ENCODE measurements around the gene SOX10. TPM values are rescaled to one million over a fixed set of nuclear protein-coding genes. Genes with fewer than 3 reads are reported as not detected.

SOX10 gene
- polyA plus RNA-seq, 3 donors = 1.4 to 2.3 (median 1.5) TPM

DNA sequence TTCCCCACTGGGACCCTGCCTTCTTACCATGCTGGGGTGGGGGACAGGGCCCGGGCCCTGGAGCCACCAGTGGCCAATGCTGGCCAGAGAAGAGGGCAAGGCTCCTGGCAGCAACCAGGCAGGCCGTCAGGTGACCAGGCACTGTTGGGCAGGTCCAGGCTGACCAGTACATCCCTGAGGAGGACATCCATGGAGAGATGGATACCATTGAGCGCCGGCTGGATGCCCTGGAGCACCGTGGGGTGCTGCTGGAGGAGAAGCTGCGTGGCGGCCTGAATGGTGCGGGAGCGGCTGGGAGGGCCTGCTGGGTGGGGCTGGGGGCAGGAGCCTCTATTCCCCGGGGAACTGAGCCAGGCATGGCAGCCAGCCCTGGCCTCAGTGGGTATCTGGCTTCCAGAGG, 52.0 kb downstream of the SOX10 start:
- no peak for DNase-seq

DNA sequence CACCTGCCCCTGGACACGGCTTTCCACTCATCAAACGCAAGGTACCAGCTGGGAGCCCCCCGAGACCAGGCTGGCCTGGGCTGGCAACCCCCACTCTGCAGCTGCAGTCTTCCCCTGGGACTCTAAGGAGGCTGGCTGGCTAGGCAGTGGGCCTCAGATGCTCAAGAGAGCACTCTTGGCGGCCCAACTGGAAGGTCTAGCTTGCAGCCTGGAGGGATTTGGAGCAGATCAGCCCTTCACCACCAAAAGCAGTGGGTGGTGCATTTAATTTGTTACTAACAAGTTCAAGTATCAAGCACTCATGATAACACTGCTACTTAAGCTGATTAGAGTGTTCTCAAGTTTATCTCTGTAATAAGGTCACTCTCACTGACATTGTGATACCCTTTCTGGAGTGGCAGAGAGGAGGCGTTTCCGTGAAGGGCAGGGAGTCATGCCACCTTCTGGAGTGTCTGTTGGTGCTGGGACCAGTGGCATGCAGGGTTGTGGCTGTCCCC, 52.4 kb downstream of the SOX10 start:
- DNase-seq = no peak

DNA sequence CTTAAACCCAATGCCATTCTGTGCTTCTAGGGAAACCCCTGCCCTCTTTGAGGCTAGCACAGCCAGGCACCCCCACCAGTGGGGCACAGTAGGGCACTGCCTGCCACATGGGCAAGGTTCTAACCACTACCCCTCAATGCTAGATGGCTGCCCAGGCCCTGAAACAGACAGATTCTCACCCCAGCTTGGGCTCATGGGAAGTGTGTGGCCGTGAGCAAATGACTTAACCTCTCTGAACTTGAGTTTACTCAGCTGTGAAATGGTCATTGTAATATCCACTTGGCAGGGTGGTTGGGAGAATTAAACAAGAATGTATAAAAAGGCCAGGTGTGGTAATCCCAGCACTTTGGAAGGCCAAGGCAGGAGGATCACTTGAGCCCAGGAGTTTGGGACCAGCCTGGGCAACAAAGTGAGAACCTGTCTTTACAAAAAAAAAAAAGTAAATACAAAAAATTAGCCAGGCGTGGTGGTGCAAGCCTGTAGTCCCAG, 53.4 kb downstream of the SOX10 start:
- no peak for DNase-seq

DNA sequence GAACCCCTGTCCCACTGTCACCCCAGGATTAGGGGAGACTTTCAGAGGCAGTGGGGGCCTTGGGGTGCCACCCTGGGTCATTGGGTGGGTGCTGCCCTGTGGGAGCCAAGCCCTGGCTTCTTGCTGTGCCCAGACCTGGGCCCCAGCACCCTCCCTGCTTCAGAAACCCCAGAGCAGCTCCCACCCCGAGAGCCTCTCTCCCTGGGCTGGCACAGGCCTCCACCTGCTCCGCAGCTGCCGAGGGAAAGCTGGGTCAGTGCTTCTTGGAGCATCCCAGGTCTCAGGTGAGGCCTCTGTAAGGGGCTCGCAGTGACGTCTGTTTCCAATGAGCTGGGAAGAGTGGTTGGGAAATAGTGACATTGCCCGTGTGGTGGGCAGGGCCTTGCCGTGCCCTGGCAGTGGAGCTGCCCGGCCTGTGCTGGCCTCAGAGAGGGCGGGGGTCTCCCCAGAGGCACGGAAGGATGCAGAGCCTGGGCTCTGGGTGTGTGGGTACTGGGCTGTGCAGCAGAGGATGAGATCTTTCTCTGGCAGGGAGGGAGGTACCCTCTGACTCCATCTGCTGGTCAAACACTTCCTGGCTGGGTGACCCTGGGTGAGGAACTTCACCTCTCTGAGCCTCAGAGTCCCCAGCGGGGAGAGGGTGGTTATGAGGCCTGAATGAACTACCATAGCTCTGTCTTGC, 53.9 kb downstream of the SOX10 start:
- no peak for DNase-seq

DNA sequence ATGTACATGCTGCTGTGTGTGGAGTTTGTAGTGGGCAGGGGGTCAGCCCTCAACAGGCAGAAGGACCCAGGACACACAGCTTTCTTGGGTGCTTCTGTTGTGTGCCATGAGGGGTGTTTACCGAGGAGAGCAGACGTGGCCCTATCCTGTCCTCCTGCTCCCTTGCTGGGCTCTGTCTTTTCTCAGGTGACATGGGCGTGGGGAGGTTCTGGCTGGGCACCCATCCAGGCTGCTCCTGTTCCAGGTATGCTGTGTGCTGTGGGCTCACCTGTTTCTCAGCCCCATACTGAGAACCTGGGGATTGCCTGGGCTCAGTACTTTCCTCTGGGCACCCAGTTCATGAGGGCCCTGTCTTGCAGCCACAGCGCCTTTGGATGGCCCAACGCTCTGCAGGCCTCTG, 55.0 kb downstream of the SOX10 start:
- DNase-seq = no peak

DNA sequence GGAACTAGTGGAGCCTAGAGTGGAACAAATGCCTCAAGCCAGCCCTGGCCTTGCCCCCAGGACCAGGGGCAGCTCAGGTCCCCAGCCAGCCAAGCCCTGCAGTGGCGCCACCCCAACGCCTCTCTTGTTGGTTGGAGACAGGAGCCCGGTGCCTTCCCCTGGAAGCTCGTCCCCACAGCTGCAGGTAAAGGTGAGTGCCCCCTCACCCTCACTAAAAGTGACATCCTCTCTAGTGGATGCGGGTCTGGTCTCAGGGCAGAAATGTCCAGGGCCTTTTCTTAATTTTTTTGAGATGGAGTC, 56.8 kb downstream of the SOX10 start:
- no peak for DNase-seq

DNA sequence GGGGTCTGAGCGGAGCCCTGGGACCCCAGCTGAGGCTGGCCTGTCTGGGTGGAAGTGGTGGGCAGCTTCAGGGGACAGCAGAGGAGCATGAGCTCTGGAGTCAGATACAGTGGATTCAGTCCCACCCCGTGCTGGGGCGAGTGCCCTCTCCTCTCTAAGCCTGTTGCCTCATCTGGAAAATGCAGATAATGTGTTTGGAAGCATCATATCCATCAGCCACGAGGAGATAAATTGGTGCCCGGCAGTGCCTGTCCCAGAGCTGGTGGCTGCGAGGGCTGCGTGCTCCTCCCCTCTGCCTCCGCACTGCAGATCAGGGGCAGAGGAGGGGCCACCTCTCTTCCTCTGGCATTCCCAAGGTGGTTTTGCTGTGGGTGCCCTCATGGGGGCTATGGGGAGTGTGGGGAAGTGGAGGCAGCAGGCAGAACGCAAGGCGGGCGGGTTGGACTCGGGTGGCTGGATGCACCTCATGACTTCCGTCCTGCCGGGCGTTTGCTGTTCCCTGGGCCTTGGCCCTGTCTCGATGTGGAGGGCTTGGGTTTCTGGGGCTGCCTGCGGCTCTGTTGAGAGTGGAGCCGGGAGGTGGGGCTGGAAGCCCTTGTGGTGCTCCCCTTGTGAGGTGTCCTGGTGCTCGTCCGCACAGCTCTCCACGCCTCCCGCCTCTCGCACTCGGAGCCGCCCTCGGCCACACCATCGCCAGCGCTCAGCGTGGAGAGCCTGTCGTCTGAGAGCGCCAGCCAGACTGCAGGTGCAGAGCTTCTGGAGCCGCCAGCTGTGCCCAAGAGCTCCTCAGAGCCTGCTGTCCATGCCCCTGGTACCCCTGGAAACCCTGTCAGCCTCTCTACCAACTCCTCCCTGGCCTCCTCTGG, 57.4 kb downstream of the SOX10 start:
- no peak for DNase-seq

DNA sequence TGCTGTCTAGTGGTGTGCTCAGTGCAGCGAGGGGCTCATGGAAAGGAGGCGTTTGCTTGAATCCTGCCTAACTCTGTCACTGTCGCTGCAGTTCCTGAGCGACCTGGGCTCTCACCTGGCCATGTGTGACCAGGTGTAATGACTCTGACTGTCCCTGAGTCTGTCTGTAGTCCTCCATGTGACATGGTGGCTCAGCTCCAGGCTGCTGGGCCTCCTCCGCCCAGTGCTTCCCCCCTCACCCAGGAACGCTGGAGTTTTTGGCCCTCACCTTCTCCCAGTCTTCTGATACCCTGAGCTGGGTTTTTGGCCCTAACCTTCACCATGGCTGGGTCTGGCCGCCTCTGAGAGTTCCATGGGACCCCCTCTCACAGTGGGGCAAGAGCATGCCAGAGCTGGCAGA, 58.0 kb downstream of the SOX10 start:
- no peak for DNase-seq

DNA sequence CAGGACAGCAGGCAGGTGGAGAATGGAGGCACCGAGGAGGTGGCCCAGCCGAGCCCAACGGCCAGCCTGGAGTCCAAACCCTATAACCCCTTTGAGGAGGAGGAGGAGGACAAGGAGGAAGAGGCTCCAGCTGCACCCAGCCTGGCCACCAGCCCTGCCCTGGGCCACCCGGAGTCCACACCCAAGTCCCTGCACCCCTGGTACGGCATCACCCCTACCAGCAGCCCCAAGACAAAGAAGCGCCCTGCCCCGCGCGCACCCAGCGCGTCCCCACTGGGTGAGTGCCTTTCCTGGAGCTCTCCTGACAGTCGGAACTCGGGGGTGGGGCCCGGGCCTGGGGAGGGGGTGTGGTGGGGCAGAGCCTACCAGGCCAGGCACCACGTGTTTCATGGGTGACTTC, 58.6 kb downstream of the SOX10 start:
- no peak for DNase-seq

DNA sequence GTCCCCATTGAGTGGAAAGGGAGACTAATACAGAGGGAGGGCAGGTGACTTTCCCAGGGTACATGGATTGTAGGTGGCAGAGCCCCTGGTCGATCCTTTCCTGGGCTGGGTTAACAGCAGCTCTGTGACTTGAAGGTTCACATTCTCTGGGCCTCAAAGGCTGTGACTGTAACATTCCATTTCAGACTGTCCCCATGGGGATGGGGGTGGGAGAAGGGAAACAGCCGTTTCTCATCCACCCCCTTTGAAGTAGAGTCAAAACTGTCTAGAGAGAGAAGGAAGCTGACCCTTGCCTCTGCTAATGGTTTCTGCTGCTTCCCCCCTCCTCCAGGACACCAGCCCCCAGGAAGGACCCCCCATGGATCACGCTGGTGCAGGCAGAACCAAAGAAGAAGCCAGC, 59.0 kb downstream of the SOX10 start:
- peak; percentile 73 for DNase-seq

DNA sequence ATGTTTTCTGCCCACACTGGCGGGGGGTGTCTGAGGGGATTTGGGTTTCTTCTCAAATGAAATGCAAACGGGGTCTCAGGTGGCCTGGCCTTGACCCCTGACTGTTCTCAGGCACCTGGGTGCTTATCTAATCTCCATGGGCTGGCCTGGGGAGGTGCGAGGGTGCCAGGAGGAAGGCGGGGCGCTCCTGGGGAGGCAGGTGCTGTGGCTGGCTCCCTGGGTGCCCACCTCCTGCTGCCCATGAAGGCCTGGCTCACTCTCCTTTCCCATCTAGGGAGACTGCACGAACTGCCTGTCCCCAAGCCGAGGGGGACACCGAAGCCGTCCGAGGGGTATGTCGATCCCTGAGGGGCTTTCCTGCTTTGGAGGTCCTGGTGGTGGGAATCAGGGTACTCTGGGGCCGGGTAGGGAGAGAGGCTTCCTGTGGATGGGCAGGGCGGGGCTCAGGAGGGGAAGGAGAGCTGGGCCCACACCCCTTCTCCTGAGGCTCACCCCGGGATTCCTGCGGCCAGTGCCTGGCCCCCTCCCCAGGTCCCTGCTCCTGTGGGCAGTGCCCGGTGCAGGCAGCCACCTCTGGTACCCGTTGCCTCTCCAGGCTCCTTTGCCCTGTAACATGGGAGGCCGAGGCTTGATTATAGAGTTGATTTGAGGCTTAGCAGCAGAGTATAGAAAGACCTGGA, 59.8 kb downstream of the SOX10 start:
- no peak for DNase-seq

DNA sequence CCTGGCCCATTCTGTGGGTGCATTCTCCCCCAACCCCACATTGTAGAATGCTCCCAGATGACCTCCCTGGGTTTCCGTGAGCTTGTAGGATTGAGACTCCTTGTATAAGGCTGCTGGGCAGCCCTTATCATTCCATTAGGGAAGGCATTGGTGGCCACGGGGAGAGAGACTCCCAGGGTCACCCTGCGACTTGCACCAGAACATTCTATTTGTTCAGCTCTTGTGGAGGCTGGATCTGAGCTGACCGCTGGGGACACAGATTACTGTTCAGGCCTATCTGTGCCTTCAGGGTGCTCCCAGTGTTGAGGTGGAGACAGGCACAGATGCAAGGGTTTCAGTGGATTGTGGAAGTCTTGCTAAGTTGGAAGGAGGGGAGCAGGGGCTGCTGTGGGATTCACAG, 60.4 kb downstream of the SOX10 start:
- no peak for DNase-seq

Other genes starting within 250 kb of the SOX10 start
- 10 to 100 TPM; 17.0 to 17.9 (median 17.3) TPM for gene GCAT, start 176.6 kb downstream of the SOX10 start, polyA plus RNA-seq (ENCODE audit: insufficient read length in 3 of 3)
- not detected for gene GALR3, start 161.2 kb downstream of the SOX10 start, polyA plus RNA-seq (ENCODE audit: insufficient read length in 3 of 3)
- 10 to 100 TPM; 26.7 to 31.8 (median 29.7) TPM for gene ANKRD54, start 140.2 kb downstream of the SOX10 start, polyA plus RNA-seq (ENCODE audit: insufficient read length in 3 of 3)
- 1,000 to 10,000 TPM in 1 of 3 donors, 100 to 1,000 TPM in 2; 860 to 1,060 (median 996) TPM for gene EIF3L, start 135.1 kb downstream of the SOX10 start, polyA plus RNA-seq (ENCODE audit: insufficient read length in 3 of 3)
- 10 to 100 TPM; 28.7 to 36.9 (median 30.8) TPM for gene MICALL1, start 78.3 kb downstream of the SOX10 start, polyA plus RNA-seq (ENCODE audit: insufficient read length in 3 of 3)
- gene C22orf23, start 31.0 kb downstream of the SOX10 start, polyA plus RNA-seq (ENCODE audit: insufficient read length in 3 of 3) = 1 to 10 TPM; 6.4 to 7.0 (median 6.8) TPM
- 10 to 100 TPM; 63.5 to 87.3 (median 71.1) TPM for gene POLR2F, start 30.9 kb downstream of the SOX10 start, polyA plus RNA-seq (ENCODE audit: insufficient read length in 3 of 3)
- gene PICK1, start 72.8 kb upstream of the SOX10 start, polyA plus RNA-seq (ENCODE audit: insufficient read length in 3 of 3) = 10 to 100 TPM; 34.8 to 43.7 (median 41.9) TPM
- gene SLC16A8, start 99.6 kb upstream of the SOX10 start, polyA plus RNA-seq (ENCODE audit: insufficient read length in 3 of 3) = 1 to 10 TPM; 1.6 to 3.0 (median 2.1) TPM
- gene BAIAP2L2, start 126.1 kb upstream of the SOX10 start, polyA plus RNA-seq (ENCODE audit: insufficient read length in 3 of 3) = 10 to 100 TPM in 2 of 3 donors, 1 to 10 TPM in 1; 6.9 to 13.3 (median 11.2) TPM
- 10 to 100 TPM; 38.7 to 73.5 (median 56.5) TPM for gene PLA2G6, start 197.3 kb upstream of the SOX10 start, polyA plus RNA-seq (ENCODE audit: insufficient read length in 3 of 3)
- gene MAFF, start 217.4 kb upstream of the SOX10 start, polyA plus RNA-seq (ENCODE audit: insufficient read length in 3 of 3) = 1 to 10 TPM; 2.5 to 3.2 (median 3.0) TPM

All from renal pelvis (tissue), 4 donors.